Measurements from ENCODE around the gene DUSP16.
A peak's percentile ranks its signal among the peaks of the same experiment; 100 is the strongest.
"Not testable (repeated sequence)": the region's sequence is repeated elsewhere in the genome, so short reads cannot be mapped to it uniquely, and the experiment has no call there.

The DUSP16 gene

GRCh38 chr12:12600659-12601058, 38.0 kb upstream of the DUSP16 start:
- H3K4me2 ChIP-seq = peak overlapping the region in 5 of 11 experiments; percentile 11 to 85 (median 47); a peak in 9 of 22 replicates

GRCh38 chr12:12599750-12600643, 37.3 kb upstream of the DUSP16 start:
- Histone ChIP-seq H3K27ac (peak overlapping the region in 1 of 11 experiments; percentile 53; a peak in 2 of 22 replicates), H3K9ac (no peak overlapping the region), H3K9me3 (replicated peaks in 1 of 11) (no peaks in the 10 kb centered on the region), H3K27me3 (no peaks in the 10 kb centered on the region), H3K36me3 (no peaks in the 10 kb centered on the region), H3K4me2 (peak overlapping the region in 5 of 11 experiments; percentile 11 to 85 (median 47); a peak in 9 of 22 replicates), H4K20me1 (no peaks in the 10 kb centered on the region), H3K4me1 (peaks cover 0 to 30% (median 2%) of the 10 kb centered on the region in 10 experiments; a peak in 8 of 20 replicates), H3K4me3 (no peak overlapping the region)
- no peak for TF ChIP-seq Cebpa-rat (IDR thresholded peaks at IDR 0.05)

More at GRCh38 chr12:12600659-12601058, 38.0 kb upstream of the DUSP16 start:
- Histone ChIP-seq H3K4me1 (peaks cover 0 to 37% (median 2%) of the 10 kb centered on the region in 10 experiments; a peak in 8 of 20 replicates), H3K9me3 (replicated peaks in 1 of 11) (no peaks in the 10 kb centered on the region), H3K27me3 (no peaks in the 10 kb centered on the region), H3K9ac (no peak overlapping the region), H3K27ac (peak overlapping the region in 3 of 11 experiments; percentile 7 to 53 (median 22); a peak in 3 of 22 replicates), H3K36me3 (no peaks in the 10 kb centered on the region), H3K4me3 (no peak overlapping the region), H4K20me1 (no peaks in the 10 kb centered on the region)
- TF ChIP-seq Cebpa-rat (IDR thresholded peaks at IDR 0.05) = peak in 2 of 11 experiments; percentile 12 to 54; a peak in 1 of 22 replicates

- Histone ChIP-seq H3K4me2 (no peak overlapping the region), H4K20me1 (no peaks in the 10 kb centered on the region), H3K36me3 (no peaks in the 10 kb centered on the region), H3K4me3 (no peak overlapping the region), H3K9me3 (replicated peaks in 1 of 11) (no peaks in the 10 kb centered on the region), H3K27ac (no peak overlapping the region), H3K27me3 (no peaks in the 10 kb centered on the region), H3K9ac (no peak overlapping the region), H3K4me1 (peaks cover 0 to 21% (median 2%) of the 10 kb centered on the region in 10 experiments; a peak in 8 of 20 replicates)
- no peak for TF ChIP-seq Cebpa-rat (IDR thresholded peaks at IDR 0.05)
These were observed 36.2 kb upstream of the DUSP16 start for GRCh38 chr12:12598864-12599263.

- not testable (repeated sequence) for H3K4me2 ChIP-seq; H4K20me1 ChIP-seq; H3K27ac ChIP-seq; H3K4me3 ChIP-seq; H3K9me3 ChIP-seq (replicated peaks in 1 of 11); H3K27me3 ChIP-seq; H3K9ac ChIP-seq; H3K36me3 ChIP-seq
- H3K4me1 ChIP-seq = peaks cover 0 to 18% (median 2%) of the 10 kb centered on the region in 10 experiments; a peak in 8 of 20 replicates
These were observed 33.9 kb upstream of the DUSP16 start for GRCh38 chr12:12596598-12596997.

GRCh38 chr12:12595929-12596328, 33.3 kb upstream of the DUSP16 start:
- not testable (repeated sequence) for H3K9me3 ChIP-seq (replicated peaks in 1 of 11); H3K27me3 ChIP-seq; H3K9ac ChIP-seq; H4K20me1 ChIP-seq; H3K4me3 ChIP-seq; H3K27ac ChIP-seq; H3K36me3 ChIP-seq; H3K4me2 ChIP-seq
- H3K4me1 ChIP-seq = peaks cover 0 to 11% (median 2%) of the 10 kb centered on the region in 10 experiments; a peak in 8 of 20 replicates

GRCh38 chr12:12592930-12593329, 30.3 kb upstream of the DUSP16 start:
- H3K9me3 ChIP-seq (replicated peaks in 1 of 11) = 0 out of 22 replicates have a peak, but pooled peaks cover 0 to 4% (median 0%) of the 10 kb centered on the region in 11 experiments
- H3K36me3 ChIP-seq = no peaks in the 10 kb centered on the region
- TF ChIP-seq Cebpa-rat (IDR thresholded peaks at IDR 0.05) = no peak
- no peaks in the 10 kb centered on the region for H3K4me1 ChIP-seq
- no peaks in the 10 kb centered on the region for H3K27me3 ChIP-seq
- no peak overlapping the region for H3K27ac ChIP-seq
- no peaks in the 10 kb centered on the region for H4K20me1 ChIP-seq
- H3K9ac ChIP-seq = no peak overlapping the region
- no peak overlapping the region for H3K4me2 ChIP-seq
- no peak overlapping the region for H3K4me3 ChIP-seq

- no peak for TF ChIP-seq Cebpa-rat (IDR thresholded peaks at IDR 0.05)
- H4K20me1 ChIP-seq = no peaks in the 10 kb centered on the region
These were observed 28.3 kb upstream of the DUSP16 start for GRCh38 chr12:12590961-12591360.

GRCh38 chr12:12588436-12588835, 25.8 kb upstream of the DUSP16 start:
- not testable (repeated sequence) for H4K20me1 ChIP-seq; H3K27me3 ChIP-seq; H3K9ac ChIP-seq; H3K4me2 ChIP-seq; H3K4me1 ChIP-seq; H3K36me3 ChIP-seq; H3K9me3 ChIP-seq (replicated peaks in 1 of 11); H3K4me3 ChIP-seq; H3K27ac ChIP-seq

More at GRCh38 chr12:12590961-12591360, 28.3 kb upstream of the DUSP16 start:
- Histone ChIP-seq H3K9me3 (replicated peaks in 1 of 11) (0 out of 22 replicates have a peak, but pooled peaks cover 0 to 4% (median 0%) of the 10 kb centered on the region in 11 experiments), H3K4me2 (no peak overlapping the region), H3K27me3 (no peaks in the 10 kb centered on the region), H3K4me3 (no peak overlapping the region), H3K9ac (no peak overlapping the region), H3K4me1 (no peaks in the 10 kb centered on the region), H3K27ac (no peak overlapping the region), H3K36me3 (no peaks in the 10 kb centered on the region)

- no peak overlapping the region for H3K4me2 ChIP-seq
- H3K4me3 ChIP-seq = no peak overlapping the region
- H3K27ac ChIP-seq = no peak overlapping the region
- H3K36me3 ChIP-seq = no peaks in the 10 kb centered on the region
- H3K9me3 ChIP-seq (replicated peaks in 1 of 11) = 0 out of 22 replicates have a peak, but pooled peaks cover 0 to 4% (median 0%) of the 10 kb centered on the region in 11 experiments
- peaks cover 0 to 5% (median 0%) of the 10 kb centered on the region in 10 experiments; a peak in 1 of 20 replicates for H3K4me1 ChIP-seq
- H3K9ac ChIP-seq = no peak overlapping the region
- no peaks in the 10 kb centered on the region for H3K27me3 ChIP-seq
- no peak for TF ChIP-seq Cebpa-rat (IDR thresholded peaks at IDR 0.05)
- no peaks in the 10 kb centered on the region for H4K20me1 ChIP-seq
These were observed 25.2 kb upstream of the DUSP16 start for GRCh38 chr12:12587878-12588277.
